GM23338 (cell line): ENCODE measurements around the gene TNFRSF21.

Source experiments
- CREB1 ChIP-seq: fragments of 250-450 bp; sonication (Bioruptor Pico); IDR thresholded peaks from 2 replicates; pipeline ENCODE4 v1.5.0; 2020; ENCODE audit warnings: low read depth, mild to moderate bottlenecking, moderate library complexity
- EZH2 ChIP-seq: fragments of 200-600 bp; sonication (generic); IDR thresholded peaks from one replicate; pipeline ENCODE4 v1.8.0; 2017; ENCODE audit warnings: antibody characterized with exemption, mild to moderate bottlenecking, low read depth; ENCODE audit not compliant: unreplicated experiment
- POLR2AphosphoS5 ChIP-seq: IDR thresholded peaks from 2 replicates; pipeline ENCODE4 v1.6.1; 2016; ENCODE audit warnings: antibody characterized with exemption, low read depth
- TF ChIP-seq, protein P1 (sequence below), 2 experiments: fragments of 200-600 bp in 1 of 2; sonication (generic) in 1 of 2; conservative IDR thresholded peaks; 2 replicates each; pipeline versions ENCODE4 v1.5.1 to v1.6.1; 2016 to 2017; ENCODE audit warnings: antibody characterized with exemption in 2 of 2, low read depth in 2 of 2, mild to moderate bottlenecking in 2 of 2, moderate library complexity in 1 of 2

- no peak for TF ChIP-seq EZH2
- TF ChIP-seq, protein P1, sequence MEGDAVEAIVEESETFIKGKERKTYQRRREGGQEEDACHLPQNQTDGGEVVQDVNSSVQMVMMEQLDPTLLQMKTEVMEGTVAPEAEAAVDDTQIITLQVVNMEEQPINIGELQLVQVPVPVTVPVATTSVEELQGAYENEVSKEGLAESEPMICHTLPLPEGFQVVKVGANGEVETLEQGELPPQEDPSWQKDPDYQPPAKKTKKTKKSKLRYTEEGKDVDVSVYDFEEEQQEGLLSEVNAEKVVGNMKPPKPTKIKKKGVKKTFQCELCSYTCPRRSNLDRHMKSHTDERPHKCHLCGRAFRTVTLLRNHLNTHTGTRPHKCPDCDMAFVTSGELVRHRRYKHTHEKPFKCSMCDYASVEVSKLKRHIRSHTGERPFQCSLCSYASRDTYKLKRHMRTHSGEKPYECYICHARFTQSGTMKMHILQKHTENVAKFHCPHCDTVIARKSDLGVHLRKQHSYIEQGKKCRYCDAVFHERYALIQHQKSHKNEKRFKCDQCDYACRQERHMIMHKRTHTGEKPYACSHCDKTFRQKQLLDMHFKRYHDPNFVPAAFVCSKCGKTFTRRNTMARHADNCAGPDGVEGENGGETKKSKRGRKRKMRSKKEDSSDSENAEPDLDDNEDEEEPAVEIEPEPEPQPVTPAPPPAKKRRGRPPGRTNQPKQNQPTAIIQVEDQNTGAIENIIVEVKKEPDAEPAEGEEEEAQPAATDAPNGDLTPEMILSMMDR (conservative IDR thresholded peaks at IDR 0.05; ENCODE audit: low read depth in 2 of 2): no peak
- TF ChIP-seq POLR2AphosphoS5: no peak
- TF ChIP-seq CREB1 (CRISPR knock-in tag): no peak
Observed at GRCh38 chr6:47303342-47303741, 6.4 kb downstream of the TNFRSF21 start.
